GM18858 (cell line): ENCODE results near the gene HOXA5.

ENCODE experiments used
- ATAC-seq: cut with Tn5 transposase; IDR thresholded peaks from one replicate; pipeline ENCODE4 v1.9.1; 2021; ENCODE audit not compliant: unreplicated experiment

HOXA5 gene

DNA sequence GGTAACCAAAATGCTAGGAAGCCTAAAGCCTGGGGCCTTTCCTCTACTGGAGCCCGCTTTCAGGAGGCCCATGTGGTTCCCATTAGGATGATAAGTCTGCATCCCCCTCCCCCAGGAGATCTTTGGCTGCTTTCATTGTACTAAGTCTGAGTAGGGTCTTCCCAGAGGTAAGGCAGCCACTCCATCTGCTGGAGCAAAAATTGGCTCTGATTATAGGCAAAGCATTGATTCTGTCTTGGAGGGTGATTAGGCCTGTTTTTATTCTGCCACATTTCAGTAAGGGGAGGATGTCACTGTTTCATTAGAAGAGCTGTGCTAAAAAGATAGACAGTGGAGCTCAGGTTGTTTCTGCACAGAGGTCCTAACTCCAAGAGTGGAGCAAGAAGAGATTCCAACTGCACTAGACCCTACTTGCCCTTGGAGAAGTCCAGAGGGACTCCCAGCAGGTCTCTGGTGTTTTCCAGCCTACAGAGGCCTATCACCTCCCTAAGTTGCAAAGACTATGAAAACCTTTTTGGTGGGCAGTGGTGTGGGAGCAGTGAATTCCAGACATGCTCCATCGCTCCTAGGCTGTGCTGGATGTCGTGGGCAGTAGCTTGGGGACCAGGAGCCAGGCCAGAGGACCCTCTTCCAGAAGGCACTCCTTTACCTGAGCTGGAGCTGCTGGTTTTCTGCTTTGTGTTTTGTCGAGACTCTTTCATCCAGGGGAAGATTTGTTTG is 33.9 kb downstream of the HOXA5 start:
- no peak for ATAC-seq

DNA sequence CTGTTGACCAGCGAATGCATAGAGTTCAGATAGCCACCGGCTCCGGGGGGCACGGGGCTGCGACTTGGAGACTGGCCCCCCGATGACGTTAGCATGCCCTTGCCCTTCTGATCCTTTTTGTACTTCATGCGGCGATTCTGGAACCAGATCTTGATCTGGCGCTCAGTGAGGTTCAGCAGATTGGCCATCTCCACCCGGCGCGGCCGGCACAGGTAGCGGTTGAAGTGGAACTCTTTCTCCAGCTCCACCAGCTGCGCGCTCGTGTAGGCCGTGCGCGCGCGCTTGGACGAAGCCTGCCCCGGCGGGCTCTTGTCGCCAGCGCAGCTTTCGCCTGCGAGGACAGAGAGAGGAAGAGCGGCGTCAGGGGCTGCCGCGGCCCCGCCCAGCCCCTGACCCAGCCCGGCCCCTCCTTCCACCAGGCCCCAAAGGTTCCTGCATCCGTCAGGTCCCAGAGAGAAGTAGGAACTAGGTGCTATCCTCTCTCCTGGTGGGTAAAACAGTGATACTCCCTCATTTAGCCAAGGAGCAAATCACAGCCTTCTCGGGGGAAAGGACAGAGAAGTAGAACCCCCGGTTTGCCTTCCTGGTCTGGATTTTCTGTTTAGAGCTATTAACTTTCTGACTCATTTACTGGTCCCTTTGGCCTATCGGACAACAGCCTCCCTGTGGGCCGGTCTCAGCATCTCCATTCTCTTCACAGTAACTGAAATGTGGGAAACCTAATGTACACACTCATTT is 34.9 kb downstream of the HOXA5 start:
- no peak for ATAC-seq

DNA sequence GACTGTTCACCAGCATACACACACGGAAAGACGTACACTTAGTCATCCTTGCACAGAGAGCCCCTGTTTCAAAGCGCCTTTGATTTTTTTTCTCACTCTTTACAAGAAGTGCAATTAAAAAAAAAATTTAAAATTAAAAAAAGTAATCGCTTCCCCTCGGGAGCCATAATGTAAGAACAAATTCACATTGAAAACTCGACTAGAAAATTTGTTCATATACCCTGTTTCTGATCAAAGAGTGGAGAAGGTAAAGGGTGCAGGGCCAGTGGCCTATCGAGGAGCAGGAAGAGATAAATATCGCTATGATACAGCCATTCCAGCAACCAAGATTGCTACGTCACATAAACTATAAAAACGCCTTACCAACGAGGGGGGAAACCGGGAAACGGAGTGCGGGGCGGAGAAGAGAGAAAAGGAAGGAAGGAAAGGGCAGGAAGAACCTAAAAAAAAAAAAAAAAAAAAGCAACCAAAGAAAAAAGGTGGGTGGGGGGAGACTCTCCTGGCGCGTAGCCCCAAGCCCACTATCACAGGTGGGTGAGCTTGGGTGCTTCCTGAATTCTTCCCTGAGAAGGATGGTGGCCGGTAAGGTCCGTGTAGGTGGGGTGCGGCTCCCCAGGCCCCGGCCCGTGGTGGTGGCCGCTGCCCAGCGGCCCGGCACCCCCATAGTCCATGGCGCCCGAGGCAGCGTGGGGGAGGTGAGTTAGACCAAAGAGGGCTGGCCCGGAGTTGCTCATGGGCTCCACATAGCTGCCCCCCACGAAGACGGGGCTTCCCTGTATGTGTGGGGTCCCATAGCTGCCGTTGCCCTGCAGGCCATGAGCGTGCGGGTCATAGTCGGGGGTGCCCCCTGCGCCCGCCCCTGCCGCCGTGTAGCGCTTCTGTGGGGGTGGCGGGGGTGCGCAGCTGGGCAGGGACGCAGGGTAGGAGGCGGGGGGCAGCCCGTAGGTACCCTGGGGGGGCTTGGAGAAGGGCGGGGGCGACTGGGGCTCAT is 35.8 kb downstream of the HOXA5 start:
- no peak for ATAC-seq

DNA sequence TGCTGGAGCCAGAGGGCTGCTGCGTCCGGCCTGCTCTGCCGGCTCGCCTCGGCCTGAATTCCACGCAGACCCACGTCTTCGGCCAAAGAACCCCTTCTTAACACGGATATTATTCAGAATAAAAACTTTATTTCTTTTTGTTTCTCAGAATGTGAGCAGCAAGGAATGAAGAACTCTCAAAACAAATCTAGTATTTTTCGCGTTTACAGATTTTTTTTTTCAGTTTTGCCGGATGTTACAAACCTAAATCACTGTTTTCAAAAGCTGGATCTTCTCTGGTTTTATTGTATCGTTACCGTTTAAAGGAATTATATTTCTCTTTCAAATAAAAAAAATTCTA is 36.6 kb downstream of the HOXA5 start:
- no peak for ATAC-seq

DNA sequence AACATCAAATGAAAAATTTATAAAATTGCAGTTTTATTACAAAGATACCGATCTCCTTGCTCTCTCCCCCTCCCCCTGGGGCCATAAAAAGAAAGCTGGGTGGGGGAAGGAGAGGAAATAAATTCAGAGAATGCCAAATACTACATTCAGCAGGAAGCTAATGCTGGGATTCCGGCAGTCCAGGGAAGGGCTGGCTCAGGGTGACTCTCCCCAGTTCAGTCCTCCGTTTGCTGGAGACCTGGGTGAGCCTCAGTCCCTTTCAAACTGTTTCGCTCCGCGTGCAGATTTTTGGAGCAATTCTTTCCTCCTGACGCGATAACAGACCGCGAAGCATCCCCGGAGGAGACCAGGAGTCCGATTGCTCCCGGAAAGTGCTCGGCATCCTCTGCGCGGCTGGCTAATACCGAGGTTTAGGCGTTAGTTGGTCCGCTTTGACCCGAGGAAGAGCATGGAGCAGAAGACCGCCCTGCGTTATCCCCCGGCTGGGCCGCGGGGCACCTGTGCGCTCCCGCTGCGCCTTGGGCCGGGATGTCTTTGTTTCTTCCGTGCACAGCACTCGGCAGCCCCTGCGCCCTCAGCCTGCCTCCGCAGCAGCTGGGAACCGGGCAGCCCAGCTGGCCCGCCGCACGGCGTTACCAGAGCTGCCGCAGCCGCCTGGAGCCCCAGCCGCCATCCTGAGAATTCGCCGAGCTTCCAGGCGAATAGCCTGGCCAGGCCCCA is 37.1 kb downstream of the HOXA5 start:
- no peak for ATAC-seq

DNA sequence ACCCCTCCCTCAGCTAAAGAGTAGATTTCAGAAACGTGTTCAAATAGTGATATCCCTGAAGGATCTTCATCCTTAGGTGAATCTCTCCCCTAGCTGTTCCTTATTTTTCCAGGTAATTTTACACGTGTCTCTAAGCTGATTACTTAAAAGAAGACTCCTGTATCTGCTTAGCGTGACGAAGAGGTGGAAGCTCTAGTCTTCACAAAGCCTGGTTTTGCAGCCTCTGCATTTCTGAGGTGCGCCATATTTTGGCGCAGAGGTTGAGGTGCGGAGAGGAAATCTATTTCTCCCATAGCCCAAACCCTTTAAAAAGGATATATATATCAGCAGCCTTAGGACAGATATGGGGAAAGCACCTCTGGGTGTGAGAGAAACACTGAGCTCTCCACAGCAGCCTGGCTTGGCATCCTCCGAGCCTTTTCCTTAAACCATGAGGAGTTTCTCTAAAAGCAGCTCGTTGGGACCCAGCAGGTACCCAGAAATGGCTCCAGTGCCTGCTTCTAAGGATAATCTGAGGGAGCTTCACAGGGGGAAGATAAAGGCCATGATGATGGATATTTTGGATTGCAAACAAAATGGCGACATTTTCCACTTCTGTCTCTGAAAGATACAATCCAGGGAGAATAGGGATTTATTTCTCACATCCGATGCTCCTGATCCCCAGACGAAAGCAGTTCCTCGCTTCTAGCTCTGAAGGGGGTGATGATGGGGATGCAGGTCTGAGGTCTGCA is 38.0 kb downstream of the HOXA5 start:
- no peak for ATAC-seq

DNA sequence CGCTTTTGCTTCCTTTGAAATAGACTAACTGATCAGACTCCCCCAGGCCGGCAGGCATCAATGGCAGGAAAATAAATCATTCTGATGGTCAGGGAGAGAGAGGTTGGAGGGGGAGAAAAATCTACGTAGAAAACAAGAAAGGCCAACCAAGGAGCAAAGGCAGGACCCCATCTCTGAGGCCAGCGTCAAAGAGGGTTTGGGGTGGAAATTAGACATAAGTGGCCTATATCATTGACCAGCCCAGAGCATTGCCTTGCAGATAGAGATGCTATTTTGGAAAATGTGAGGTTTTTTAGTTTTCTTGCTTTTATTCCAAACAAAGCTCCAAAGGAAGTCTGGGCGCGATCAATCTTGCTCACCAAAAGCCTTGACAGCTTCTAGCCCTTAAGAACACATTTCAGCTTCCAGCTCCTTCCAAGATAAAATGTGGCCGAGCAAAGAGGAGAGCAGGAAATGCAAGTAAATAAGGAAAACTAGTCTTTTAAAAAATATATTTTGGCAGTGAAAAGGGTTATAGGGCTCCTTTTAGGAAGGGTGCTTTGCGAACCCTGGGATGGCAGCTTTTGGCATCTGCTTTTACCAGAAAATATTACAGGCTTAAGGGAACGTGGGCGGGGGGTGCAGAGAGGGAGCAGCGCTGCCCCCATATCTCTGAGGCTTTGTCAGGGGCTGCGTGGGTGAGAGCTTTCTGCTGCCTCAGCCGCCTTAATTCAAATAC is 39.0 kb downstream of the HOXA5 start:
- no peak for ATAC-seq

DNA sequence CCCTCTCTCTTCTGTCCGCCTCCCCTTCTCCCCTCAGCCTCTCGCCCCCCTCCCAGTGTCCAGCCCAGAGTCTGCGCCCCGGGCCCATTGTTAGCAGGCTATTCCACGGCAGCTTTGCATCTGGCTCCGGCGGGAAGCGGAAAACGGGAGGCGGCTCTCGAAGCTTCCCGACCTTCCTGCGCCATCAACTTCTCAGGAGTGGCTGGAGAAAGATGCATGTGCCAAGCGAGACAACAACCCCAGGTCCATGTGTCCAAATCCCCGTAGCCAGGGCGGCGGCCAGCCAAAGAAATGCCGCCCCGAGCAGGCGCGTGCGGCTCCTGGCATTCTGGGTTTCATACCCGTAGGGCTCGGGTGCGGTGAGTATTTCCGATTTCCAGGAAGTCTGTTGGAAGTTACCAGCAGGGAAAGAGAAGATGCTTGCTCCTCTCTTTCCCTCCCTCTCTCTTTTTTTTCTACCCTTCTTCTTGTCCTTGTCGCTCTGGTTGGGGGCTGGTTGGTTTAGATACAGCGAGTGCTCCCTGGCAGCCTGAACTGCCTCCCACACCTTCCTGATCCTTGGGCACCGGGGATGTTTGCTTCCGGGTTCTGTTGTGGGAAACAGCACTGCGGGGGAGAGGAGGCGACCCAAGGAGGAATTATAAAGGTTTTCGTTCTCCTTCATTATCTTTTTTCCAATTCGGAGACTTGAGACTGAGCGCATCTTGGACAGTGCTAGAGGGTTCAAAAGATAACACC is 39.8 kb downstream of the HOXA5 start:
- no peak for ATAC-seq

DNA sequence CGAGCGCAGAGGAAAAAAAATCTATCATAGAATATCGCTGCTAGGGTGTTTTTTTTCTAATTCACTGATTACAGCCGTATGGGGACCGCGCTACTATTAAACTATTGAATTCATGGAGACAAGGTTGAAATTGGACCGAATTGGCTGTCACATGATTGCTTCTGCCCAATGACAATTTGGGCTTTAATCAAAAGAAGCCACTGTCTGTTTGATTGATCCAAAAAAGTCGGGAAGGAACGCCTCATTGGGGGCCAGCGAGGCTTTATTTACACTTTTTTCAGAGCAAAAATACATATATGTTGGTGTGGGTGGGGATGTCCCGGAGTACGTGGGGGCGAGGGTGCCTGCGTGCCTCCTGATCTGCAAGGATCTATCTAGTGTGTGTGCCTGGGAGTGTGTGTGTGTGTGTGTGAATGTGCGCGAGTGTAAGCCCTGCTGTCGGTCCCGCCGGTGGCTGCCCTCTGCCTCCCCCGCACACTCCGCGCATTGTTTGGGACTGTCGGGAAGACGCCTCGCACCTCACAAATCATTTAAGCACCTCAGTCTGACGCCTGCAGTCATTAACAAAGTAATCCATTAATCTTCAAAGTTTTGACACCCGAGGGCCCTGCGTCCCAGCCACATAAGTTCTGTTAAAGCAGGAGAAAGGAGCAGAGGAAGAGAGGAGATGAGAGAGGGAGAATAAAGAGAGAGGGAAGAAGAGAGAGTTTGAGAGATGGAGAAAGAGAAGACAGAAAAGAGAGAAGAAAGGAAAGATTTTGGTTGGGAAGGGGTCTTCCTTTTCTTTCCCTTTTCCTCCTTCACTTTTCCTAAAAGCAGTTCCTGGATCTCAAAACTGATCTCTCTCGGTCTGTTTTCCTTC is 40.7 kb downstream of the HOXA5 start, which contains the start of gene HOXA2:
HOXA2 (minus strand) TSS at position 103 of the 862 bp plus-strand sequence. CDS start 183 bp downstream, outside the sequence.
- no peak for ATAC-seq

DNA sequence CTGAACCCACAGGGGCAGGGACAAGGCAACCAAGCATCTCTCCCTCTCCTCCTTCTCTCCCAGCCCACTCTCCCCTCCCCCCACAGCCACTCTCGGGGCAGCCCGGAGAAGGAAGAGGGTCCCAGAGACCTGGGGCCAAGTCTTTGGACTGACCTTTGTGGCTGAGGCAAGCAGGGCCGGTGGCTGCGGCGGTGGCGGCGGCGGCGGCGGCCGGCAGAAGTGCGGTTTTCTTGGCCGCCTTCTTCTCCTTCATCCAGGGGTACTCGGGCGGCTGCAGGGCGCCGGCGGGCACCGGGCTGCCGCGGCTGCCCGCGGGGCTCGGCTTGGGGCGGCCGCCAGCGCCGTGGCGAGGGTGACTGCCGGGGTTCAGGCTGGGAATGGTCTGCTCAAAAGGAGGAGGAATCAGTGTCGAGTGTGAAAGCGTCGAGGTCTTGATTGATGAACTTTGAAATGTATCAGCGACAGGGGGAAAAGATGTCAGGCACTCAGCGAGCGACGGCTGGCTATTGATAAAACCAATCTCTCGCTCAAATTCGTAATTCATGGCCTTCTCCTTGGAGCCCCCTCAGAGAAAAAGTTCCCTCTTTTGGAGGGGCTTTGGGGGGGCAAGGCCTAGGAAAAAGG is 41.4 kb downstream of the HOXA5 start:
- ATAC-seq: no peak

DNA sequence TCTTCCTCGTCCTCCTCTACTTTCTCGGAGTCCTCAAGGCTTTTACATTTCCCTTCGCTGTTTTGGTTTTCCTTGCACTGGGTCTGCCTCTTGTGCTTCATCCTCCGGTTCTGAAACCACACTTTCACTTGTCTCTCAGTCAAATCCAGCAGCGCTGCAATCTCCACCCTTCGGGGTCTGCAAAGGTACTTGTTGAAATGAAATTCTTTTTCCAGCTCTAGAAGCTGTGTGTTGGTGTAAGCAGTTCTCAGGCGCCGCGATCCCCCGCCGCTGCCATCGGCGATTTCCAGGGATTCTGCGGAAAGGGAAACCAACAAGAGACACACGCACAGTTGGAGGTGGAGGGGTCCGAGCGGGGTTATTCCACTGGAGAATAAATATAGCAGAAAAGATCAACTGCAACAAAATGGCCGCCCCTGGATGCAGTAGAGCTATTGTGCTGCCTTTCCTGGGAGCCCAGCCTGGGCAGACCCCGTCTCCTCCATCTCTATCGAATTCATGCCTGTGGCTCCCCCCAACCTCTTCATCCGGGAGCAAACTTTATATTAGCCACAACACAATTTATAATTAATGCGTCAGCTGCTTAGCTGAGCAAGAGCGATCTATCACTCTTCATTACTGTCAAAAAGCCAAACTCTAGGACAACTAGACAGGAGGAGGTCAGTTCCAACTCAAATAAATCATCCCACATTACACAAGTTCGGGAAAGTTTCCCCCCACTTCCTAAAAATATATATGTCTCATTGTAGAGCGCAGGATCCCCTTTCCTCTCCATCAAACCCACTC is 42.1 kb downstream of the HOXA5 start:
- no peak for ATAC-seq

DNA sequence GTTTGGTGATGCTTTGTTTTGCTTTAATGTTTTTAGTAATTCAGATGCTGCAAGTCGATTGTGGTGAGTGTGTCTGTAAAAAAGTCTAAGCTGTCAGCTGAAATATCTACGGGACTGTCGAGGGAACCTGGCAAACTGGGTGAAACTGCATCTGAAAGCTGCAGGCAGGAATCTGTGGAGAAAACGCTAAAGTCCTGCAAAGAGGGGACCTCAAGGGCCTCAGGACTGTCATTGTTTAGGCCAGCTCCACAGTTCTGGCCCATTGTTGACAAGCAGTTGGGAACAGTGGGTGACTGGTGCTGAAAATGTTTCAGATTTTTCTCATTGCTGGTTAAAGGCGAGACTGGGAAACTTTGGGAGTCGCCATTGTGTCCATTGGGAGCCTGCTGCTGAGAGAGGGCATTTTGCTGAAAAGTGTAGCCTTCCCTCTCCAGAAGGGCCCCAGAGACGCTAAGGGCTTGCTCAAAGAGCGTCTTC is 42.7 kb downstream of the HOXA5 start:
- no peak for ATAC-seq

DNA sequence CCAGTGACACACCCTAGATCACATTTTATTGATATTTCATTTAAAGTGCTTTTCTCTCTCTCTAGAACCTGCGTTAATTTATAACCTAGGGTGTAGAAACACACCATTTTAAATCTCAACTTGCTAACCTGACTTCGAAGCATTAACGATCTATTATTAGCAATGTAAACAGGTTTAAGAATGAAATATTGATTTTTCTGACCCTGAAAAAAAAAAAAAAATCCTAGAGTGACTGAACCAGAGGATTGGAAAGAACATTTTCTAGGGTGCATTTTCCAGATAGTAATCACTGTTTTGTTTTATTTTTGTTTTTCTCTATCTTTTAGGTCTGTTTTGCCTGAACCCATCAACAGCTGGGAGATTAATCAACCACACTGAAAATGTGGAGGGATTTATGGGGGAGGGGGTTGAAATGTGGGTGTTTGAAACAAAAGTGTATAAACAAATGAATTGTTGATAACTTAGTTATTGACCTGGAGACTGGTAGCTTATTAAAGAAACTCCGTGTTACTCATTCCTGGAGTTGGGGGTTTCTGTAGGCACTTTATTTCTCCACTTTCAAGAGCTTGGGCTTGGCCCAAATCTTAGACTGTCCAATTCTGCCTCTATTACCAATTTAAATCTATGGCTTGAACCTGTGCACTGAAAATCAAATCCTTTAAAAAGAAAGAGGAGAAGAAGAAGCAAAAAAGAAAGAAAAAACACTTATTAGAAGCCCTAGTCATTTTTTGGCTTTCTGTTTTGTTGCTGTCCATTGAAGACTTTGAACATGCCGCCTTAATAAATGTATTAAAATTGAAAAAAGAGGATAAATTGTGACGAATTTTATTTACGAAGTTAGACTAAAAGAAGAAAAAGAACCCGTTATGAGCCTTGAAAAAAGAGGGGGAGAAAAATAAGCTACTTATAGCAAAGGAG is 43.8 kb downstream of the HOXA5 start:
- no peak for ATAC-seq

DNA sequence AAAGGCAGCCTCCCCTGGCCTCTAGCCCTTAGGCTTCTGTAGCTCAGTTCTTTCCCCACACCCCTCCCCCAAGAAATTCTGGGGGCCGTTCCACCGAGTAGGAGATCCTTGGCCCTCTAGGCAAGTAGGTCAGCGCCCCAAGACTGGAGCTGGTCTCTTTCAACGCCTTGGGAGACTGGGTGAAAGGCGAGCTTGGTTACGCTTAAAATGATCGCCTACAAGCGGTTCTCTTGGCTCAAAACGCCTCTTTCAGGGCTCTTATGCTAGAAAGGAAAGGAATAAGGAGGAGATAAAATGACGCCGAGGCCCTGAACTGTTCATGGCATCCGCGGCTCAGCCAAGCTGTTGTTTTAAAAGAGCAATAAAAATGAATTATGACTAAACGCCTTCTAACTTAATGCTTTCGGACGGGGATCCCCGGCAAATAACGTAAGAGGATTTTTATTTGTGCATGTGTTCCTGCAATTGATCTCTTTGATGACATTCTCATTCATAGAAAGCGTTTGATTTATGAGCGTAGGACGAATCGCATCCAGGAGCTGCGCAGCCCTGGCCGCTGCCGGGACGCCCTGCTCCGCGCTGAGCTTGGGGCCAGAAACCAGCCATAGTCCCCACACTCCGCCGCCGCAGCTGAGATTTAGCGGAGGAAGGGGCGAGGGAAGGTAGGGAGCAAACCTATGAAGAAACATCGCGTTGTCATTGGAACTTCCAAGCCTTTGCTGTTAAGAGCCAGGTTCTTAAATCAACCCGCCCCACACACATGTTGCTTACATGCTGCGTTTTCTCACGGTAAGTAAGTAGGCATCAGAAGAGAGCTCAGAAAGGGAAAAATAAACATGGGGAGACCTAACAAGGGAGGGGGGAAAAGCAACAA is 44.7 kb downstream of the HOXA5 start:
- no peak for ATAC-seq
